CD14-positive monocyte (primary cell): ENCODE results near the gene FAM163B. TPM values are rescaled to one million over a fixed set of nuclear protein-coding genes. Genes with fewer than 3 reads are reported as not detected.

Experiments
- DNase-seq, 3 donors: peaks; one replicate each; pipeline ENCODE4 v3.0.0-alpha.2; 2011 to 2022
- H2AFZ ChIP-seq: 2 replicates; pipeline ENCODE4 v1.6.0; 2012; ENCODE audit warnings: mild to moderate bottlenecking, low read depth, low read length, inconsistent platforms; ENCODE audit not compliant: insufficient read depth, poor library complexity, severe bottlenecking
- H3K27ac ChIP-seq, 2 donors: 1 replicate in 1 of 2; 2 replicates in 1 of 2; pipeline ENCODE4 v1.5.1; 2012 to 2013; ENCODE audit warnings: low read length in 2 of 2, control low read depth in 1 of 2, inconsistent platforms in 1 of 2, low read depth in 1 of 2, mild to moderate bottlenecking in 1 of 2
- H3K27me3 ChIP-seq, 2 donors: one replicate each; pipeline versions ENCODE4 v1.6.0 to v1.6.1; 2011 to 2013; ENCODE audit warnings: low read length in 2 of 2; ENCODE audit not compliant: control insufficient read depth in 2 of 2, insufficient read depth in 2 of 2
- H3K36me3 ChIP-seq, 2 donors: replicated peaks in 1 of 2; 1 replicate in 1 of 2; 2 replicates in 1 of 2; pipeline versions ENCODE4 v1.5.1 to v1.6.1; 2012 to 2013; ENCODE audit warnings: low read length in 2 of 2, control low read depth in 1 of 2, inconsistent platforms in 1 of 2, mild to moderate bottlenecking in 1 of 2; ENCODE audit not compliant: insufficient read depth in 2 of 2, control insufficient read depth in 1 of 2
- H3K4me1 ChIP-seq, 2 donors: 1 replicate in 1 of 2; 2 replicates in 1 of 2; pipeline versions ENCODE4 v1.5.1 to v1.6.1; 2012 to 2013; ENCODE audit warnings: low read length in 2 of 2, control low read depth in 1 of 2, inconsistent platforms in 1 of 2, mild to moderate bottlenecking in 1 of 2, moderate library complexity in 1 of 2; ENCODE audit not compliant: insufficient read depth in 2 of 2, control insufficient read depth in 1 of 2
- H3K4me2 ChIP-seq: replicated peaks from 2 replicates; pipeline ENCODE3; 2012; ENCODE audit warnings: low read length, moderate library complexity, mild to moderate bottlenecking; ENCODE audit not compliant: poor library complexity, severe bottlenecking; ENCODE audit errors: extremely low read depth
- H3K4me3 ChIP-seq, 3 experiments: fragments of 200-600 bp in 1 of 3; sonication (generic) in 1 of 3; replicated peaks in 1 of 3; 1 replicate in 2 of 3; 2 replicates in 1 of 3; pipeline ENCODE4 v1.5.1; 2011 to 2013; ENCODE audit warnings: low read length in 3 of 3, mild to moderate bottlenecking in 3 of 3, control low read depth in 2 of 3, low read depth in 2 of 3, inconsistent platforms in 1 of 3, moderate library complexity in 1 of 3
- H3K79me2 ChIP-seq: 2 replicates; pipeline ENCODE4 v1.6.0; 2012; ENCODE audit warnings: mild to moderate bottlenecking, control low read depth, inconsistent platforms, low read length, moderate library complexity; ENCODE audit not compliant: insufficient read depth
- H3K9ac ChIP-seq: 2 replicates; pipeline ENCODE4 v1.6.0; 2017; ENCODE audit warnings: low read length, mild to moderate bottlenecking; ENCODE audit not compliant: insufficient read depth, poor library complexity, severe bottlenecking
- H3K9me3 ChIP-seq, 2 donors: replicated peaks in 1 of 2; 1 replicate in 1 of 2; 2 replicates in 1 of 2; pipeline versions ENCODE4 v1.5.1 to v1.6.1; 2012 to 2013; ENCODE audit warnings: low read length in 2 of 2, control low read depth in 1 of 2; ENCODE audit not compliant: control insufficient read depth in 1 of 2, insufficient read depth in 1 of 2
- H4K20me1 ChIP-seq: 2 replicates; pipeline ENCODE4 v1.6.0; 2012; ENCODE audit warnings: mild to moderate bottlenecking, low read length, control low read depth, moderate library complexity; ENCODE audit not compliant: insufficient read depth
- H3K27ac Mint-ChIP-seq, 7 donors: one replicate each; pipeline ENCODE4 v1.8.0; 2020; ENCODE audit warnings: mild to moderate bottlenecking in 7 of 7, mixed read lengths in 7 of 7, moderate library complexity in 6 of 7, inconsistent platforms in 2 of 7
- H3K27me3 Mint-ChIP-seq, 3 donors: one replicate each; pipeline ENCODE4 v1.8.0; 2021 to 2022; ENCODE audit warnings: low read depth in 3 of 3, mild to moderate bottlenecking in 3 of 3, mixed read lengths in 3 of 3, moderate library complexity in 3 of 3, inconsistent platforms in 1 of 3
- H3K36me3 Mint-ChIP-seq, 2 donors: one replicate each; pipeline ENCODE4 v1.8.0; 2020; ENCODE audit warnings: mixed read lengths in 2 of 2, inconsistent platforms in 1 of 2, mild to moderate bottlenecking in 1 of 2
- H3K4me1 Mint-ChIP-seq: one replicate; pipeline ENCODE4 v1.8.0; 2020; ENCODE audit warnings: mild to moderate bottlenecking, mixed read lengths
- H3K4me3 Mint-ChIP-seq, 2 donors: one replicate each; pipeline ENCODE4 v1.8.0; 2020; ENCODE audit warnings: mild to moderate bottlenecking in 2 of 2, mixed read lengths in 2 of 2, moderate library complexity in 1 of 2
- H3K9me3 Mint-ChIP-seq, 7 donors: one replicate each; pipeline ENCODE4 v1.8.0; 2020 to 2022; ENCODE audit warnings: mixed read lengths in 7 of 7, mild to moderate bottlenecking in 6 of 7, moderate library complexity in 6 of 7, inconsistent platforms in 2 of 7
- WGBS: methylation state at CpG from one replicate; pipeline ENCODE4 v1.1.5; 2013; ENCODE audit warnings: missing lambda C conversion rate; ENCODE audit not compliant: insufficient coverage; 5-methylcytosine and 5-hydroxymethylcytosine counted together
- intact Hi-C, 2 donors: fragments of 100-400 bp; cut with micrococcal nuclease; formaldehyde crosslinking; loops; one replicate each; pipeline versions ENCODE4 v1.15.0 to v1.15.1; 2023
- polyA plus RNA-seq, 3 donors: library from polyadenylated mRNA; depleted of rRNA in 1 of 3; unstranded in 2 of 3; stranded (reverse) in 1 of 3; fragments of 300-500 nt in 2 of 3; fragments of >200 nt in 1 of 3; fragmentation: Illumina TruSeq in 2 of 3; gene quantifications; 1 replicate in 2 of 3; 2 replicates in 1 of 3; pipeline ENCODE4 v1.2.3, GENCODE V29; 2012 to 2021
- TF ChIP-seq, protein P1 (sequence below): fragments of 200-600 bp; IDR thresholded peaks from one replicate; pipeline ENCODE4 v1.8.0; 2022; ENCODE audit warnings: antibody characterized with exemption, mild to moderate bottlenecking

FAM163B gene
- polyA plus RNA-seq, 3 donors = not detected

- Histone ChIP-seq H3K9ac (no peak overlapping the region), H3K27ac (no peak overlapping the region), H3K36me3 (no peaks in the 10 kb centered on the region), H3K4me2 (no peak overlapping the region), H3K4me3 (no peak overlapping the region), H3K79me2 (no peaks in the 10 kb centered on the region), H3K9me3 (no peaks in the 10 kb centered on the region), H3K4me1 (no peaks in the 10 kb centered on the region), H4K20me1 (no peaks in the 10 kb centered on the region), H3K27me3 (no peaks in the 10 kb centered on the region), H2AFZ (no peak overlapping the region)
- no peak overlapping the region for H3K27ac Mint-ChIP-seq
- TF ChIP-seq, protein P1, sequence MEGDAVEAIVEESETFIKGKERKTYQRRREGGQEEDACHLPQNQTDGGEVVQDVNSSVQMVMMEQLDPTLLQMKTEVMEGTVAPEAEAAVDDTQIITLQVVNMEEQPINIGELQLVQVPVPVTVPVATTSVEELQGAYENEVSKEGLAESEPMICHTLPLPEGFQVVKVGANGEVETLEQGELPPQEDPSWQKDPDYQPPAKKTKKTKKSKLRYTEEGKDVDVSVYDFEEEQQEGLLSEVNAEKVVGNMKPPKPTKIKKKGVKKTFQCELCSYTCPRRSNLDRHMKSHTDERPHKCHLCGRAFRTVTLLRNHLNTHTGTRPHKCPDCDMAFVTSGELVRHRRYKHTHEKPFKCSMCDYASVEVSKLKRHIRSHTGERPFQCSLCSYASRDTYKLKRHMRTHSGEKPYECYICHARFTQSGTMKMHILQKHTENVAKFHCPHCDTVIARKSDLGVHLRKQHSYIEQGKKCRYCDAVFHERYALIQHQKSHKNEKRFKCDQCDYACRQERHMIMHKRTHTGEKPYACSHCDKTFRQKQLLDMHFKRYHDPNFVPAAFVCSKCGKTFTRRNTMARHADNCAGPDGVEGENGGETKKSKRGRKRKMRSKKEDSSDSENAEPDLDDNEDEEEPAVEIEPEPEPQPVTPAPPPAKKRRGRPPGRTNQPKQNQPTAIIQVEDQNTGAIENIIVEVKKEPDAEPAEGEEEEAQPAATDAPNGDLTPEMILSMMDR = no peak
- intact Hi-C loops = no loop called here
- no peaks in the 10 kb centered on the region for H3K36me3 Mint-ChIP-seq
- no peaks in the 10 kb centered on the region for H3K4me1 Mint-ChIP-seq
- no peak overlapping the region for H3K4me3 Mint-ChIP-seq
- WGBS = 38% methylated on average over 7 of the region's 10 CpGs
- H3K27me3 Mint-ChIP-seq = peaks cover 5 to 11% (median 6%) of the 10 kb centered on the region in 3 donors
- no peaks in the 10 kb centered on the region for H3K9me3 Mint-ChIP-seq
- DNase-seq = no peak
Measured at GRCh38 chr9:133645021-133645765, 36.0 kb upstream of the FAM163B start.

DNA sequence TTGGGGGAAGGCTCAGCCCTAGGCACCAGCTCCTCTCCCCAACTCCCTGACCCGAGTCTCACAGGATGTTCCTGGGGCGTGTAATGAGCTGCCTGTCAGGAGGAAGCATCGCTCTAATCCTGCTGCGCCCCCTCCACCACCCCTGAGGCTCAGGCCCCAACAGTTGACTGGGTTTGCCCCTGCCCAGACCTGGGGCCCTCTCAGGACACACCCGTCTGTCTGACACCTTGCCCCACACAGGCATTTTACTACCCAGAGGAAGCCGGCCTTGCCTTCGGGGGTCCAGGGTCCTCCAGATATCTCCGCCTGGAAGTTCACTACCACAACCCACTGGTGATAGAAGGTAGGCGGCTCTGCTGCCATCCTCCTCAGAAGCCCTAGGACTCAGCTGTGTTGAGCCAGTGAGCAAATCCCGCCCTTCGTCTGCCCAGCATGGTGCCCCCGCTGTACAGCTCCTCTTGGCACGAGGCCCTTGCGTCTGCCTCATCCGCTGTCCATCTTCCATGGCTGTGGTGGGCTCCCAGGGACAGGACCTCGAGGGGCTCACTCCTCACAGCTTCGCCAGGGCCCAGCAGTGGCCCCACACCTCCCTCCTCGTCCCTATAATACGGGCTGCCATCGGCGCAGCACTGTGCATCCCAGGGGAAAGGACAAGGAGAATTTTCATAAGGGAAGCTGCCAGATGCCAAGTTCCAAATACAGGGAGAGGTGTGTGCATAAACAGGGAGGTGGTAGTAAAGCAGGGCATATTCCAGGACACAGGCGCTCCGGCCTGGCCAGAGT lies 35.0 kb upstream of the FAM163B start:
- Histone ChIP-seq H3K36me3 (no peaks in the 10 kb centered on the region), H3K4me2 (no peak overlapping the region), H3K9me3 (no peaks in the 10 kb centered on the region), H3K4me1 (no peaks in the 10 kb centered on the region), H3K9ac (no peak overlapping the region), H3K79me2 (no peaks in the 10 kb centered on the region), H4K20me1 (no peaks in the 10 kb centered on the region), H2AFZ (no peak overlapping the region), H3K4me3 (no peak overlapping the region), H3K27ac (no peak overlapping the region), H3K27me3 (no peaks in the 10 kb centered on the region)
- no peaks in the 10 kb centered on the region for H3K4me1 Mint-ChIP-seq
- TF ChIP-seq, protein P1 = no peak
- DNase-seq = no peak
- H3K4me3 Mint-ChIP-seq = no peak overlapping the region
- WGBS = 89% methylated on average over 16 of the region's 23 CpGs
- no peaks in the 10 kb centered on the region for H3K9me3 Mint-ChIP-seq
- H3K27ac Mint-ChIP-seq = peak overlapping the region in 2 of 7 donors; percentile 21 to 42
- H3K27me3 Mint-ChIP-seq = peaks cover 5 to 10% (median 6%) of the 10 kb centered on the region in 3 donors
- H3K36me3 Mint-ChIP-seq = no peaks in the 10 kb centered on the region
- intact Hi-C loops = no loop called here
